A375 (cell line): ENCODE measurements around the gene DIO3. TPM values are rescaled to one million over a fixed set of nuclear protein-coding genes. Genes with fewer than 3 reads are reported as not detected.

ENCODE experiments used
- total RNA-seq: library from RNA; depleted of rRNA; stranded (reverse); fragments of >200 nt; shearing (Covaris generic); gene quantifications from 2 replicates; pipeline ENCODE4 v1.2.3, GENCODE V29; 2014; rRNA removed

Gene DIO3
- not detected in 2 replicates for total RNA-seq

DNA sequence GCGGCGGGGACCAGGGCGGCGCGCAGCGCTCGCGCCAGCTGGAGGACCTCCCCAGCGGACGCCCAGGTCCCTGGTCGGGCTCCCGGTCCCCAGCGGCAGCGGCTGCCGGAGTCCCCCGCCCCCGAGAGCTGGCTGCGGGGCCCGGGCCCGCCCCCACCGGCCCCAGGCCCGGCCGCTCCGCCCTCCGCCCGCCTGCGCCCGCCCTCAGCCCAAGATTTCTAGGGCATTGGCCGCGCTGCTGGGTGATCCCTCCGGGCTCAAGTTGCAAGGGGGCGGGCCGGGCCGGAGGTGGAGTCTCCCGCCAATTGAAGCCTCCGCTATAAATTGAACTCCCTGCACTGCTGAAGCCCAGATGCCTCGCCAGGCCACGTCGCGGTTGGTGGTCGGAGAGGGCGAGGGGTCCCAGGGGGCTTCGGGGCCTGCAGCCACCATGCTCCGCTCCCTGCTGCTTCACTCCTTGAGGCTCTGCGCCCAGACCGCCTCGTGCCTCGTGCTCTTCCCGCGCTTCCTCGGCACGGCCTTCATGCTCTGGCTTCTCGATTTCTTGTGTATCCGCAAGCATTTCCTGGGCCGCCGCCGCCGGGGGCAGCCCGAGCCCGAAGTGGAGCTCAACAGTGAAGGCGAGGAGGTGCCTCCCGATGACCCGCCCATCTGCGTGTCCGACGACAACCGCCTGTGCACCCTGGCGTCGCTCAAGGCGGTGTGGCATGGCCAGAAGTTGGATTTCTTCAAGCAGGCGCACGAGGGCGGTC is at the start of gene DIO3:
Gene DIO3 (plus strand): TSS at position 351 of the 752 bp plus-strand sequence.

Other genes starting within 250 kb of the DIO3 start
- gene PPP2R5C, start 200.2 kb downstream of the DIO3 start, total RNA-seq, result 56.5 and 68.6 TPM in 2 replicates